GM21447 (cell line): ENCODE measurements around the gene DCUN1D4.
"Not testable (repeated sequence)": the region's sequence is repeated elsewhere in the genome, so short reads cannot be mapped to it uniquely, and the experiment has no call there.

Experiments
- ATAC-seq: cut with Tn5 transposase; IDR thresholded peaks from one replicate; pipeline ENCODE4 v1.9.1; 2021; ENCODE audit not compliant: unreplicated experiment

Gene DCUN1D4

DNA sequence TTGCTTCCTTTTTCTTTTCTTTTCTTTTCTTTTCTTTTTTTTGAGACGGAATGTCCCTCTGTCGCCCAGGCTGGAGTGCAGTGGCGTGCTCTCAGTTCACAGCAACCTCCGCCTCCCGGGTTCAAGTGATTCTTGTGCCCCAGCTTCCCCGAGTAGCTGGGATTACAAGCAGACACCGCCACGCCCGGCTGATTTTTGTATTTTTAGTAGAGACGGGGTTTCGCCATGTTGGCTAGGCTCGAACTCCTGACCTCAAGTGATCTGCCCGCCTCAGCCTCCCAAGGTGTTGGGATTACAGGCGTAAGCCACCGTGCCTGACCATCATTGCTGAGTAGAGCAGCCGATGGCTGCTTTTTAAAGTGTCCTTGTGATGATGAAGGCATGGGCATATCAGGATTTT, 50.4 kb downstream of the DCUN1D4 start:
- ATAC-seq, result not testable (repeated sequence)

DNA sequence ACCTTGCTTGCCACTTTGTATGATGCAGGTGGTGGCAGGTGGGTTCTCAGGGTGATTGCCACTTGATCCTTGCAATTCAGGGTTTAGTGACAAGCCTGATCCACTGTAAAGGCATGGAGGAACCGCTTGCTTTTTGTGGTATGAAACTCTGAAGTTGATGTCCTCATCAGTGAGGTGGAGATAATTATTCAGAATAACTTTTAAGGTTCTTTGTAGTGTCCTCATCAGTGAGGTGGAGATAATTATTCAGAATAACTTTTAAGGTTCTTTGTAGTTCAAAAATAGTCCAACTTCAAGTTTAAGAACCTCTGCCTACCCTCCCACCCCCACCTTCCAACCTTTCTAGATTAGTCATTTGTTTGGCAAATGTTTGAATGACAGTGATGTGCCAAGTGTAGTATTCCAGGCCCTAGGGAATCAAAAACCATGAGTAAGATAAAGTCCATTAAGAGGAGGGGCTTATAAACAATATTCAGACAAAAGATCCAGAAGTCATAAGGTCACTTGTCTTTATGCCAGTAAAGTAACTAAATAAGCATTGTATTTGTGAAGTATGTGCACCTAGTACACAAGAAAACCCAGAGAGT, 51.2 kb downstream of the DCUN1D4 start:
- no peak for ATAC-seq

DNA sequence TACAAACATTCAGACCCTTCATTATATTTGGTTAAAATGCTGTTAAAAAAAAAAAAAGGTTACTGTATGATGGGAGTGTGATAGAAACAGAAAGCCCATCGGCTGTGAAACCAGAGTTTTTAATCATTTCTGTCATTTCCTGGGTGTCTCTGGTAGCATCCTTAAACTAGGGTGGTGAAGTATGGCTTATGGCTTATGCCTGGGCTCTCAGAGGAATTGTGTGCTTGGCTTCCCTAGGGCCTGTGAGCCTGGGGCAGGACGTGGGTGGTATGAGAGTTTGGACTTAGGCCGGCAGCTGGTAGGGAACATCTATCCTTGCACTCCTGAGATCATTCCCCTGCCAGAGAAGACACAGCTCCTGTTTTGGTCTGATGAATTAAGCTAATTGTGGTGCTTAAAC, 52.2 kb downstream of the DCUN1D4 start:
- peak; percentile 77 for ATAC-seq

DNA sequence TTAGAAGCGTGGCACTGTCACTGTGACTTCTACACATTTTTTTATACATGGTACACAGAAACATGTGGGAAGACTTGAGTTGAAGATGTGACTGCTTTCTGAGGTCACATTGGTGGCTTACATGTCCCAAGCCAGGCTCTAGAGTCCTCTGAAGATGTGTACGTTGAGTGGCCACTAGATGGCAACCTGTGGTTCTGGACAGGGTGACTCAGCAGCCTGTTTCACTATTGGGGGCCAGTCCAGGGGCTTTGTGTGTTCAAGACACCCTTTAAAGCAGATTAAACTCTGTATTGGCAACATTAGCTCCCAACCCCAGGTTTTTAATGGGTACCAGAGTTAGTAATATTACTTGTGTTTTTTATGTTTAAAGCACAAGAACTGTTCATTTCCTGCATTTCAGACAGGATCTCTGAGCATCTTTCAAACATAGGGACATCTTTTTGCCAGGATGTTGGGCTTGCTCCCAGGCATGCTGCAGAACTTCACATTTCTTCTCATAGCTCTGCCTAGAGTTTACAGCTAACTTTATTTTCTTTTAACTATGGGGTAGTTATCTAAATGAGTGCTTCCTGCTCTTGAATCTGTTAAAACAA, 53.0 kb downstream of the DCUN1D4 start:
- peak; percentile 96 for ATAC-seq

DNA sequence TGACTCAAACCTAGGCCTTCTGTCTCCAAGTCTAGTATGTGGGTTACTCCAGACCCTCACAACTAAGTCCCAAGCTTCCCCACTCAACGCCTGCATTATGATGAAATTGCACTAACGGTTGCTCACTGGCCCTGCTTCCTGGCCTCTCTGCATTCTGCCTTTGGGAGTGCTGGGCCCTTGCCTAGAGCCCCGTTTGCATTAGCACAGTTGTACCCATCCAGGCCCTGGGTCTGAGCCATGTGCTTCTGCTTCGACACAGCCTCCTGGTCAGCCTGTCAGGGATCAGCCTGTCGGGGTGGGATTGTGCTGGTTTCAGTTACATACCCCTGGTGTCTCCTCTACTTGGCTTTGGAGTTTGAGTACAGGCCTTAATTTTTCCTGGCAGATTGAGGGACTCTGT, 58.4 kb downstream of the DCUN1D4 start:
- ATAC-seq, result no peak

DNA sequence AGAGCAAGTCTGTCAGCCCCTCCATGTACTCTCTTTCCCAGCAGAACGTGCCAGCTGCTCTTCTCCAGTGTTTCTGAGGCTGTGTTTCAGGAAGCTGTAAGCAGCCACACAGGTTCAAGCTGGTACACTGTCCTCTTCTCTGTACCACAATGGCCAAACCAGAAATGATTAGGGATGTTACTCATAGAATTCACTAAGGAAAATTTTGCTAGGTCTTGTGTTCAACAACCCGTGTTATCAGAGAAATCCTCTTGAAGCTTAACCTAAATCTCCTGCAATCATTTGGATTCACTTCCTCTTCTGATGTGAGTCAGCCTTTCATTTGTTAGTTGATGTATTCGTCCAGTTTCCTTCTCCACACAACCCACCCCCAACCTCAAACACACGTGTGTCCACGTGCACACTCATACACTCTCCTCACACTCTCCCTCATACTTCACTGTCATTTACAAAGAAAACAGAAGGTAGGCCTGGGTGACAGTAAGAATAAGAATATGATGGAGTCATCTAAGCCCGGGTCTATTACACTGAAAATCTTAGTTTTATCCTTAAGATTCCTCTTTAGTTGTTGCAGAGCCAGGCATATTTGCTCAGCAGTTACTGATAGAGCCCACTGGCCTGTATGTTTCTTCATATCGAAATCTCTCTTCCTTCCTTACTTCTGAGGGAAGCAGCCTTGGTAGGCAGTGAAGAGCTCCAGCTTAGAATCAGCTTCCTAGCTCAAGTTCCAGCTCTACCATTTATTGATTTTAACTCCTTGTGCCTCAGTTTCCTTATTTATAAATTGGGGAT, 63.4 kb downstream of the DCUN1D4 start:
- peak; percentile 97 for ATAC-seq

DNA sequence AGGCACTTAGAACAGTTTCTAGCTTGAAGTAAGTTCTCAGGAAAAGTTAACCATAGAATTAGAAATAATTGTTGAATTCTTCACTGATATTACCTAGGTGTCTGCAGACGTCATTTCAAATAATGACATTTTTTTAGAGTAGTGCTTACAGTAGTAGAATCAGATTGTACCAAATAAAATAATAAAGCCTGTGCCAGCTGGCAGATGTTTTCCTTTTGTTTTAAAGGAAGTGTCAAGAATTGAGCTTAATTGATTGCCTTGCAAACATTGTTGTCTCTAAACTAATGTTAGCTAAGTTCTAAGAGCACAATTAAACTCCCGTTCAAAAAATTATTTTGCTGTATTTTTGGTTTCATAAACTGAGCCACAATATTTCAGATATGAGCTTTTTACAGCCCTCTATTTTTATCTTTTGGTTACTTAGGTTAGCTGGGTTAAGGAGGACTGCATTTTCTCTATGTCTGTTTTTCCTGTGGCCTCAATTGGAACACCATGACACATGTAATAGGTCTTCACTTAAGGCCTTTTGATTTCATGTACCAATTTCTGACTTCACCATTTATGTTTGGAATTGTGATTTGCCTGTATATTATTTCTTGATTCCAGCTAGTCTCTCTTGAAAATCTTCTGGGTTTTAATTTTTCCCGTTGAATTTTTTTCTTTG, 64.2 kb downstream of the DCUN1D4 start:
- no peak for ATAC-seq

DNA sequence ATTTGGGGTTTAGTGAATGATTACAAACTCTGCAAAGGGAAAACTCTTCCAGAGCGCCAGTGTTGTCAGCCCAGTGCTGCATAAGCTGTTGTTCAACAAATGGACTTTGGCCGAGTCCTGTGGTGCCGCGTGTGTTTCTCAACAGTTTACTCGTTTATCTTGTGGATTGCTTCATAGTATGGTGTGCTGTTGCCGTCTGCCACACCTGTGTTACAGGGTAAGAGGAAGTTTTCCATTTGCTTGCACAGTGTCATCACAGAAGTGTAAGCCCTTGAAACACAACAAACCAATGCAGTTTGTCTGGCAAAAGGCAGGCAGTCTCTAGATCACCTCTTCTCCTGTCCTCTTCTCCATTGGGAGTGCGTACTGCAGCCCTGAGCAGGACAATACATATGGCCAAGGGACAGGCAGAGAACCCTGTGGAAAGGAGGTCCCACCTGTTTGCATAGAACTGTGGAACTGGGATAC, 66.3 kb downstream of the DCUN1D4 start:
- ATAC-seq, result no peak

DNA sequence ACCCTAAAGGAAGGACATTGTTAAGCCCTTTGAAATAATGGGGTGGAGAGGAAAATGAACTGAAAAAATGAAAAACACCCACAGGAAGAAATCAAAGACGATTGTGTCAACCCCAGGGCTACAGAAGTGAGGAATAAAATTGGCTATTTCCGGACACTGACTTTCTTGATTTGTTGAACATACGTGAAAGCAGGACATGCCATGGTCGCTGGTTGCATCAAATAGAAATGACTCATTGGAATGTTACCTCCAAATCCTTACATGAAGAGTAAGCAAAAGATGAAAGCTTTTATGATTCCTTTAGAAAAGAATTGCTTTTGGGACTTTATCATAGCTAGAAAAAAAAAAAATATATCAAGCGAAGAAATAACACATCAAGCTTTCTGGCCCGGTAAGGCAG, 75.3 kb downstream of the DCUN1D4 start:
- no peak for ATAC-seq

DNA sequence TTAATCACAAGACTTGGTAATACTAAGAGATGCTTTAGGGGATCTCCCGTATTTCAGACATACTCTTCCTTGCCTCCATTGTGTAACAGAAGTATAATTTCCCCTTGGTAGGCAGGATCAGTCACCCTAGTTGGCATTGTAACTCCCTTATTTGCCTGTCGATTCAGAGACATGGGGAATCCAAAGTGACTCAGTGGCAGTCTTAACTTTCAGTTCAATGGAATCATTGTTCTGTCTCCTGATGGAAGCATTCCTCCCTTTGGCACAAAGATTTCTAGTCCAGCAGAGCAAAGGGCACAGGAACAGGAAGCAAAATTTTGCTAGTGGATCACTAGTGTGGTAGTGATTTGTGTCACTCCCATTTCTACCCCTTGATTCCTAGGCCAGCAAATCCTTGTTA, 80.4 kb downstream of the DCUN1D4 start:
- ATAC-seq, result no peak

DNA sequence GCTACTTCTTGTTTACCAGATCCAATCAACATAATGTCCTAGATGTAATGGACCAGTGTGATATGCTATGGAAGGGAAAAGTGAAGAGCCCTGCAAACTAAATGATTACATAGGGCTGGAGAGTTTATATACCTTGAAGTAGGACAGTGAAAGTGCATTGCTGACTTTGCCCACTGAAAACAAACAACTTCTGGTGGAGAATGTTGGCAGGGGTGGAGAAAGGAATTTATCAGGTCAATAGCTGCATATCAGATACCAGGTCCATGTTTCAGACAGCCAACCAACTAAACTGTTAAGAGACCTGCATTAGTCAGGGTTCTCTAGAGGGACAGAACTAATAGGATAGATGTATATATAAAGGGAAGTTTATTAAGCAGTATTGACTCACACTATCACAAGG, 82.4 kb downstream of the DCUN1D4 start:
- no peak for ATAC-seq

DNA sequence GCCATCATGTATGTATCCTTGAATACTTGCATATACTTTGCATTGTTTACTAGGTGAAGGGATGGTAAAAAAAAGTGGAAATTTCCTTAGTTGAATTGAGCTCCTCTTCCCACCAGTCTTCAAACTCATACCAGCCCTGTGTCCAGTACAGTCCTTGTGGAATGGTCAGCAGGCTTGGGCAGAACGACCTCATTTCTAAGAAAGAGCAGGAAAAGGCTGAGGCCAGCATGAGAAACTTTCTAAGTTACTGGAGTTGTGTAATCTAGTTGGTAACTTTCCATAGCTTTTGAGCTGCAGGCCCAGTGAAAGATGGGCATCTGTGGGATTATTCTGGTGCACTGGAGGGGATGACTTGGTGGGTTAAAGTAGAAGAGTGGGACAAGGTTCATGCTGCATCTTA, 87.6 kb downstream of the DCUN1D4 start:
- no peak for ATAC-seq

DNA sequence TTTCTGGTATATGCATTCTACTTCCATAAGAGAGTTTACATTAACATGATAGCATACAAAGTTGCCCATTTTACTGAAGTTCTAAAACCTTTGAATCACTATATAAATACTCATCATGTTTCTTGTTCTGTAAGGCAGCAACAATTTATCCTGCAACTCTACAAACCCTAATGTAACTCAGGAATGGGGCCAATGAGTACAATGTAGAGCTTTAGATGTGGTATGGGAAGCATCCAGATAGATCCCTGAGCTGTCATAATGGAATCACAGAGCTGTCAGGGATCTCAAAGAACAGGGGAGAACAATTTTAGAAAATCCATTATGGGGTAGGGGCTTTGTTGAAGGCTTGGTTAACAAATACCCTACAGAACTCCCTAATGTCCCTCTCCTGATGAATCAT, 88.5 kb downstream of the DCUN1D4 start:
- no peak for ATAC-seq

DNA sequence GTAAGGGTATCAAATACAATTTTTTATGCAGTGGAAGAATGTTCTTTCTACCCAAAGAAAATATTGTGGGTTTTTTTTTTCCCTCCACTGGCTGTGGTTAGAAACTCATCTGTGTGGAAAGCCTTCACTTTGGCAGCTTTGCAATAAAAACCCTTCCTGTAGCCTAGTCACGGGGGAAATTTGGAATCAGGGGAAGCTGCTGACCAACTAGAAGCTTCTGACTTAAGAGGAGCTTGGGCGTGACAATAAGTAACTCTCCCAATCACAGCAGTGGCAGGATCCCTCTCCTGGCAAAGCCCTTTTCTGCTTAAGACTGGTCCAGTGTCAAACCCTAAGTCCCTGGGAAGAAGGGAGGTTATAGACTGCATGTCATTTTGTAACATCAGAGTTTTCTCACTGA, 89.3 kb downstream of the DCUN1D4 start:
- no peak for ATAC-seq

DNA sequence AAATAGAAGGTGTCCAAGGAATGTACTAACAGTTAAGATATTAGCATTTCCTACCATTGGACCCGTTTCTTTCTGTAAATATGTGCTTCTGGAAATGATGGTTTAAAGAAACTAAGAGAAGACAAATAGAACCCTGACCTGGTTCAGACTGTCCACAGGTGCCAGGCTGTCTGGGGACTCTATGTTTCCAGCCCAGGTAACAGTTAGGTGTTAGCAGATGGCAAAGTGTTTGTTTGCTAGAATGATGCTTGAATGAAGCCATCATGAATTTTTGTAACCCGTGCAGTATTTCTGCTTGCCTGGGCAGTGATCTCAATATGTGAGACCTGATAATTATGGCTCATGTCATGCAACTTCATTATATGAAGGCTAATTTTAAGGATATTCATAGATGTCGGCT, 89.7 kb downstream of the DCUN1D4 start:
- ATAC-seq, result no peak

DNA sequence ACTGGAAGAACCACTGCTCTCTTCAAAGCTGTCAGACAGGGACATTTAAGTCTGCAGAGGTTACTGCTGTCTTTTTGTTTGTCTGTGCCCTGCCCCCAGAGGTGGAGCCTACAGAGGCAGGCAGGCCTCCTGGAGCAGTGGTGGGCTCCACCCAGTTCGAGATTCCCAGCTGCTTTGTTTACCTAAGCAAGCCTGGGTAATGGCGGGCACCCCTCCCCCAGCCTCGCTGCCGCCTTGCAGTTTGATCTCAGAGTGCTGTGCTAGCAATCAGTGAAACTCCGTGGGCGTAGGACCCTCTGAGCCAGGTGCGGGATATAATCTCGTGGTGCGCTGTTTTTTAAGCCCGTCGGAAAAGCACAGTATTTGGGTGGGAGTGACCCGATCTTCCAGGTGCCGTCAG, 97.5 kb downstream of the DCUN1D4 start:
- ATAC-seq, result not testable (repeated sequence)

DNA sequence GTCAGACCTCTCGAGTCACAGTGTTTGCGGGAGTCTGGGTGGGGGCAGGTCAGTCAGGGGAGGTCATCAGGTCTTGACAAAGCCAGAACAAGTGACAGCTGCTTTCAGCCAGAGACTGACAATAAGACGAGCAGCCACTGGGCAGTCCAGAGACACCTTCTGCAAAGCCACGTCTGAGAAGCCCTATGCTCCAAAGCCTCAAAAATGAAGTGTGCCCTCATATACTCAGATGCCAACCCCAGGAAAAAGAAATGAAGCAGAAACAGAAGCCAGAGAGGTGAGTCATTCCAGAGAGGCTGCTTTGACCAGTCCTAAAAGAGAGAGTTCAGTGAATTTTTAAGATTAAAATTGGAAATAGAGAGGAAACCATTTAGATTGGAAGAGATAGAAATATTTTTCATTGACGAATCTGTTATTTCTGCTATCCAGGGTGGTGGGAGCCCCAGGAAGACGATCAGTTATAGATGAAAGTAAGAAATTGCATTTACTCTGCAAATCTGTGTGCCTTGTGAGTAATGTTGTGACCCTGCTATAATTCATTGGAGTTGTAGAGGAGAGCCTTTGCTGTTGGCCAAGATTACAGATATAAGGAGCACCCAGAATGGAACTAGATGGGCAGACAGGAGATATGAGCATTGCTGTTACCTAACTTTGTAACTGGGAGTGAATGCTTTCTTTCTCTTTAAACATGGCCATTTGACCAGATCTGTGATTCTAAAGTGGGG, 99.3 kb downstream of the DCUN1D4 start:
- no peak for ATAC-seq

DNA sequence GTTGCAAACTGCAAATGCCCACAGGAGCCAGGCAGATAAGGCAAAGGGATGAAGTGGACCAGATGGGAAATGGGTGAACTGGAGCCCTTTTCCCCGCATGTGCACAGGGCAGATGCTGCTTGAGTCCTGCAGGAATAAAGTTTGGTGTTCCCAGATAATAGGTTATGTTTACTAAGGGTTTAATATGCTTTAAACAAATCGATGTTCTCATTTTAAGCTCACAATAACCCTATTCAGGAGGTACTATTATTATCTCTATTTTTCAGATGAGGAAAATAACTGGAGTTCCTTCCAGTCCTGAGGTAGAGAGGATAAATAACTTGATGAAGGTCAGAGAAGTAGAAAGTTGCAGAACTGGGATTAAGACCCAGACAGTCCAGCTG, 99.9 kb downstream of the DCUN1D4 start:
- ATAC-seq, result no peak

DNA sequence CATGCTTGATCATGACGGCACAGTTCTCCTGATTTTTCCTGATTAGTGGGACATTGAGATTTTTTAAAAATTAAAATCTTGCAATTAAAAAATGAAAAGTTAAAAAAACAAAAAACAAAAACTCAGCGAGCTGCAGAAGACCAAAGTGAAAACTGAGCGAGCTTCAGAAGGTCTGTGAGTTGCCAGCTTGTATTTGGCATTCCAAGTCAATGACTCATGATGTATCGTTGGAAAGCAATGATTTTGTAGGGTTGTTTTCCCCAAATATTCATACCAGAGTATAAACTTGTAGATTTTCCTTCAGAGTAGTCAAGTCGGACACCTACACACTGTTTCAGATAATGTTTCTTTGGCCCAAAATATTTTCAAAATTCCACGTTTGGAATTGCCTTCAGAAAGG, 100.3 kb downstream of the DCUN1D4 start:
- ATAC-seq, result no peak

DNA sequence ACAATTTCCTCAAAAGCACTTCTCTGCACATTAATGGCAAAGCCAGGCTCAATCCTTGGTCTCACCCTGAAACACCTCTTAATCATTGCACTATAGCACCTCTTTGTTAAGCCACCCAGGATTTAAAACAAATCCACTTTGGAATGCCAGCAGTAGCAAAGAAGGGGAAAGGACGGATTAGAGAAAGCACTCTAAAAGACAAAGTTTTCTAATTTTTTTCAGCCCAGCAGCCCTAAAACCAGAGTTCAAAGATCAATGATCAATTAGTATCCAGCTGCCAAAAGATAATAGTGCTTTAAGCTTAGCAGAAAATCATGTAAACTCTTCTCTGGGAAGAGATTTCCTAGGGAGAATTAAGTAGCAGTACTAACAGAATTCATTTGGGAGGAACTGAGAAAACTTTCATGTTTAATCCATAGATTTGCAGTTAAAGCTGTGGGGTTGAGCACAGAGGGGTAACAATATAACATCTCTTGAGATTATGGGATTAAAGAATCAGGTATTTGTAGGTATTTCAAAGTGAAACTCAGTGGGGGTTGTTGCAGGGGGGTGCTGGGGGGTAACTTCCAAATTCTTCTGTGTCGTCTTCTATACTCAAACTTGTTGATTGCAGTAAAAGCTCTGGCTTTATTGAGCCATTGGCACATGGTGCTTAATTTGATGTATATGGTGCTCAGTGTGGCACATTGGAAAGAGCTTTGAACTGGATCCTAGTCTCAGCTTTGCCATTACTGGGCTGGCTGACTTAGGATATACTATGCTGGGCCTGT, 115.4 kb downstream of the DCUN1D4 start:
- ATAC-seq, result no peak
